Activated CD4-positive, alpha-beta T cell treated with anti-CD3 and anti-CD28 coated beads for 48 hours (primary cell): ENCODE measurements around the gene OR13C5.
"Not testable (repeated sequence)": the region's sequence is repeated elsewhere in the genome, so short reads cannot be mapped to it uniquely, and the experiment has no call there.

ENCODE experiments used
- DNase-seq: peaks from one replicate; pipeline ENCODE4 v3.0.0-alpha.2; 2020

Gene OR13C5, protein sequence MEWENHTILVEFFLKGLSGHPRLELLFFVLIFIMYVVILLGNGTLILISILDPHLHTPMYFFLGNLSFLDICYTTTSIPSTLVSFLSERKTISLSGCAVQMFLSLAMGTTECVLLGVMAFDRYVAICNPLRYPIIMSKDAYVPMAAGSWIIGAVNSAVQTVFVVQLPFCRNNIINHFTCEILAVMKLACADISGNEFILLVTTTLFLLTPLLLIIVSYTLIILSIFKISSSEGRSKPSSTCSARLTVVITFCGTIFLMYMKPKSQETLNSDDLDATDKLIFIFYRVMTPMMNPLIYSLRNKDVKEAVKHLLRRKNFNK

DNA sequence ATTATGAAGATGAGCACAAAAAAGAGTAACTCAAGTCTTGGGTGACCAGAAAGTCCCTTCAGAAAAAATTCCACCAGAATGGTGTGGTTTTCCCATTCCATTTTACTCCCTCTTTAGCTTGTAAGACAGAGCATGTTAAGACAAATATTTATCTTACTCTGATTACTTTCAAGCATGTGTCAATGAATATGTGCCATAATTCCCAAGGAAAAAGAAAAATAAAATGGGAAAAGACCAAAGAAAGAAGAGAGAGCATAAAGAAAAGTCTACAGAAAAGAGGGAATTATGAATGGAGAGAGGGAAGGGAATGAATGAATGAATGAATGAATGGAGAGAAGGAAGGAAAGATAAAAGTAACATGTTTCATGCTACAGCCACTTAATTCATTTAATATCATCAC lies at the start of gene OR13C5:
TSS of gene OR13C5 (minus strand) at position 101 of the 400 bp plus-strand sequence. CDS start at position 101, 0 bp downstream.
- not testable (repeated sequence) for DNase-seq

DNA sequence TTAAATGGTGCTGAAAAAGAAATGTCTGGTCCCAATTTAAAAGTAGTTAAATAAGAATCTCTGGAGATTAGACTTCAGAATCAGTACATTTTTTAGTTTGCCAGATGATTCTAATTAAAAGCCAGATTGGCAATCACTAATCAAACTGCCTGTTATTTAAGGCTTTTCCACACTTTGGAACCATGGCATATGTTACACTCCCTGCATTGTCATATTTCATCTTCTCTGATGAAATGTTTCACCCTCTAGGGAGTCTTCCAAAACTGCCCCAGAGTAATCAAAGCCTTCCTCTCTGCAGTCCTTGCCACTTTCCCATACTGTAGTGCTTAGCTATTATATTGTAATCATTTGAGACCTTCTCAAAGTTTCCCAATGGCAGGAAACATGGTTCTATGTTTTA lies 36.2 kb upstream of the OR13C5 start:
- no peak for DNase-seq

DNA sequence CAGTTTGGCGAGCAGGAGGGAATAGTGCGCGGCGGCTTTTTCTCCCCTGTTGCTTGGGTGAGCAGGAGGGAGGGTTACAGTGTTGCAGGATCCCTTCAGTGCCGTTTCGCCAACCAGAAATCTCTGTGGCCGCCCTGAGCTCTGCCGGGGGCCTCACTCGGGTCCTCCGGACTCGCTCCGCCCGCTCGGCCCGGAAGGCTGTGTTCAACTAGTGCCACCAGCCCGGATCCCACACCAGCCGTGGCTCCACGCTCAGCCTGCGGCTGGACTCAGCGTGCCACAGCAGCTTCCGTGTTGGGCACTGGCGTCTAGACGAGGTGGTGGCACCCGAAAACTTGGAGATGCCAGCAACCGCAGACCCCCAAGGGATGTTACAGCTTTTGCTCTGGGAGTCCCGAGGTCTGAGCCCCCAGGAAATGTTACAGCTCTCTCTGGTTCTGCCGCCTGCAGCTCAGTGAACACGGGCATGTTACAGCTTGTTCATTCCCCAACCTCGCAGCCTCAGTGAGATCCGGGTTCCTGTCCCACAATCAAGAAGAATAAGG lies 34.8 kb upstream of the OR13C5 start:
- DNase-seq = no peak

DNA sequence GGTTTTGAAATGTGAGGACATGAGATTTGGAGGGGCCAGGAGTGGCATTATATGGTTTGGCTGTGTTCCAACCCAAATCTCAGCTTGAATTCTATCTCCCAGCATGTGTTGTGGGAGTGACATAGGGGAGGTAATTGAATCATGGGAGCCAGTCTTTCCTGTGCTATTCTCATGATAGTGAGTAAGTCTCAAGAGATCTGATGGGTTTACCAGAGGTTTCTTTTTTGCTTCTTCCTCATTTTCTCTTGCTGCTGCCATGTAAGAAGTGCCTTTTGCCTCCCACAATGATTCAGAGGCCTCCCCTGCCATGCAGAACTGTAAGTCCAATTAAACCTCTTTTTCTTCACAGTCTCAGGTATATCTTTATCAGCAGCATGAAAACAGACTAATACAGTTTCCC lies 26.8 kb upstream of the OR13C5 start:
- DNase-seq = not testable (repeated sequence)

DNA sequence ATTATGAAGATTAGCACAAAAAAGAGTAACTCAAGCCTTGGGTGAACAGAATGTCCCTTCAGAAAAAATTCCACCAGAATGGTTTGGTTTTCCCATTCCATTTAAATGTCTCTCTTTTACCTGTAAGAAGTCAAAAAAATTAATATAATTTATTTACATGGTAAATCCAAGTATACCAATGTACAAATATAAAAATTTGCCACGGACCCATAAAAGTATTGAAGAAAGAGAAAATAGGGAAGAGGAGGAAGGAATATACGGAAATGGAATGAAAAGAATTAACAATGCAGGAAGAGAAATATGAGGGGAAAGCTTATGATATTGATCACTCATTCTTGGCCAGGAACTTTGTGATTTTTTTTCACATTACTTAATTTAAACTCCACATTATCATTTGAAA lies 18.9 kb upstream of the OR13C5 start, which contains the start of gene OR13C9:
TSS of gene OR13C9 (minus strand) at position 101 of the 400 bp plus-strand sequence. CDS start at position 101, 0 bp downstream.
- DNase-seq = no peak

DNA sequence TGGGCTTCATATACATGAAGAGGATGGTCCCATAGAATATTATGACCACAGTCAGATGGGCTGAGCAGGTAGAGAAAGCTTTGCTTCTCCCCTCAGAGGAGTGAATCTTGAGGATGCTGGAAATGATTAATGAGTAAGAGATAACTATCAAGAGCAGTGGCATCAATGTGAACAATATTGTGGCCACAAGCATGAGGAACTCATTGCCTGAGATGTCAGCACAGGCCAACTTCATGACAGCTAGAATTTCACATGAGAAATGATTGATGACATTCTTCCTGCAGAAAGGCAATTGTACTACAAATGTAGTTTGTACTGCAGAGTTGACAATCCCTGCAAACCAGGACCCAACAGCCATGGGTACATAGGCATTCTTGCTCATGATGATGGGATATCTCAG lies 18.2 kb upstream of the OR13C5 start:
- no peak for DNase-seq

DNA sequence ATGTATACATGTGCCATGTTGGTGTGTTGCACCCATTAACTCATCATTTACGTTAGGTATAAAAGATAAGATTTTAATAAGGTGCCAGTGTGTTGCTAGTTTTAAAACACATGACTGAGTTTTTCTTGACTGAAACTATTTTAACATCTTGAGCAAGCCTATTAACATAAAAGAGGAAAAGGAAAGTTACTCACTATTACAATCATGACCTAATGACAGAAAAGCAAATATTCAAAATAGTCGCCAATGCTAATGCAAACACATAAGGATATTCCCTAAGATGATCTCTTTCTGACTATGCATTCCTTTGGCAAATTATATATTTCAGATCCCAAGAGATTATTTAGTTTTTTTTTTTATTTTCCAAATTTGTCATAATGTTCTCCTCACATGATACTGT lies 12.0 kb upstream of the OR13C5 start:
- no peak for DNase-seq

DNA sequence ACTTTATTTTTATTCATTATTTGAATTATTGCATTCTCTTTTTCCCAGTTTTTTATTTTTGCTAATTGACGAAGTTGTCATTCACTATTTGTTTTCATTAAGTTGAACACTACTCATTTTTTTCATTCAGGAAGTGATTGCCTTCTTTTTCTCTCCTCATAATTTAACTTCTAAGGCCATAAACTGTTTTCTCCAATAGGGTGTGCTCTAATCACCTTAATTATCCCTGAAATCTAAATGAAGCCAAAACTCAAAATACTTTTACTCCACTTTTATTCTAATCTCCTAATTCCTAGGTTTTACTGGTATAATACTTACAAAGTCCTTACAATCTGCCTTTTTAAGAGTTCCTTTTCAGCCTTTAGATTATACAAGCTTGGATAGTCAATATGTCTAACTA lies 9.1 kb upstream of the OR13C5 start:
- DNase-seq = no peak

DNA sequence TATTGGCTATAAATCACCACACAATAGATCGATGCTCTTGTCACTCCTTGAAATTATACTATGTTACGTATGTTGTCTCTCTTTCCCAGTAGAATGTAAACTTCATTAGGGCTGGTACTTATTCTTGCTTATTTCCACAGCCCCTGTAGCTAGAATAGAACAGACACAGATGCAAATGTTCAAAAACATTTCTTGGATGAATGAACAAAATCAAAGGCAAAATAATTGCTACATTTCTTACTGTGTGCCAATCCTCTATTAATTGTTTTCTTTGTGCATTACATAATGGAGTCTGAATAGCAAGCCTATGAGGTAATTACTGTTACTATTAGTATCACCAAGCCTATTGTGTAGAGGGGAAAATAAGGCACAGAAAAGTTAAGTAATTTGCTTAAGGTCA lies 6.9 kb upstream of the OR13C5 start:
- no peak for DNase-seq

DNA sequence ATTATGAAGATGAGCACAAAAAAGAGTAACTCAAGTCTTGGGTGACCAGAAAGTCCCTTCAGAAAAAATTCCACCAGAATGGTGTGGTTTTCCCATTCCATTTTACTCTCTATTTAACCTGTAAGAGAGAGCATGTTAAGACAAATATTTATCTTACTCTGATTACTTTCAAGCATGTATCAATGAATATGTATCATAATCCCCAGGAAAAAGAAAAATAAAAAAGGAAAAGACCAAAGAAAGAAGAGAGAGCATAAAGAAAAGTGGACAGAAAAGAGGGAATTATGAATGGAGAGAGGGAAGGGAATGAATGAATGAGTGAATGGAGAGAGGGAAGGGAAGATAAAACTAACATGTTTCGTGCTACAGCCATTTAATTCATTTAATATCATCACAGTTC lies 6.3 kb upstream of the OR13C5 start, which contains the start of gene OR13C2:
TSS of gene OR13C2 (minus strand) at position 101 of the 400 bp plus-strand sequence. CDS start at position 101, 0 bp downstream.
- not testable (repeated sequence) for DNase-seq

DNA sequence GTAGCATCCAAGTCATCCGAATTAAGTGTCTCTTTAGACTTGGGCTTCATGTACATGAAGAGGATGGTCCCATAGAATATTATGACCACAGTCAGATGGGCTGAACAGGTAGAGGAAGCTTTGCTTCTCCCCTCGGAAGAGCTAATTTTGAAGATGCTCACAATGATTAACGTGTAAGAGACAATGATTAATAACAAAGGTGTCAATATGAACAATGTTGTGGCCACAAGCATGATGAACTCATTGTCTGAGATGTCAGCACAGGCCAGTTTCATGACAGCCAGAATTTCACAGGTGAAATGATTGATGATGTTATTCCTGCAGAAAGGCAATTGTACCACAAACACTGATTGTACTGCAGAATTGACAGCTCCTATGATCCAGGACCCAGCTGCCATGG lies 5.6 kb upstream of the OR13C5 start:
- no peak for DNase-seq

DNA sequence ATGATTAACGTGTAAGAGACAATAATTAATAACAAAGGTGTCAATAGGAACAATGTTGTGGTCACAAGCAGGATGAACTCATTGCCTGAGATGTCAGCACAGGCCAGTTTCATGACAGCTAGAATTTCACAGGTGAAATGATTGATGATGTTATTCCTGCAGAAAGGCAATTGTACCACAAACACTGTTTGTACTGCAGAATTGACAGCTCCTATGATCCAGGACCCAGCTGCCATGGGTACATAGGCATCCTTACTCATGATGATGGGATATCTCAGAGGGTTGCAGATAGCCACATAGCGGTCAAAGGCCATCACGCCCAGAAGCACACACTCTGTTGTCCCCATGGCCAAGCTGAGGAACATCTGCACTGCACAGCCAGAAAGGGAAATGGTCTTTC lies 464 bp downstream of the OR13C5 start:
- DNase-seq = not testable (repeated sequence)

DNA sequence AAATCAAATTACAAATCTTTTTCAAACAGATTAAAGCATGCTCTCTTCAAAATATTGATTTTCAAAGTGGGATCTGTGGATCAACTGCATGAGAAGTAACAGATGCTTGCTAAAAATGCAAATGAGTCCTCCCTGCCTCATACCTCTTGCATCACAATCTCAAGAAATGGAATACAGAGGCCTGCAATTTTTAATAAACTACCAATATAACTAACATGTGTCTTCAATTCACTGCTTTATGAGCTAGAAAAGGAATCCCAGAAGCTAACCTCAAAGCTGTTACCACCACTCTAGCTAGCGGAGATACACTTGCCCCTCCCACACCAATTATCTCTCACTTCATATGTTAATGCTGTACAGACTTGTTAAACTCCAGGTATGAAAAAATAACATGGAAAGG lies 9.6 kb downstream of the OR13C5 start:
- DNase-seq = no peak

DNA sequence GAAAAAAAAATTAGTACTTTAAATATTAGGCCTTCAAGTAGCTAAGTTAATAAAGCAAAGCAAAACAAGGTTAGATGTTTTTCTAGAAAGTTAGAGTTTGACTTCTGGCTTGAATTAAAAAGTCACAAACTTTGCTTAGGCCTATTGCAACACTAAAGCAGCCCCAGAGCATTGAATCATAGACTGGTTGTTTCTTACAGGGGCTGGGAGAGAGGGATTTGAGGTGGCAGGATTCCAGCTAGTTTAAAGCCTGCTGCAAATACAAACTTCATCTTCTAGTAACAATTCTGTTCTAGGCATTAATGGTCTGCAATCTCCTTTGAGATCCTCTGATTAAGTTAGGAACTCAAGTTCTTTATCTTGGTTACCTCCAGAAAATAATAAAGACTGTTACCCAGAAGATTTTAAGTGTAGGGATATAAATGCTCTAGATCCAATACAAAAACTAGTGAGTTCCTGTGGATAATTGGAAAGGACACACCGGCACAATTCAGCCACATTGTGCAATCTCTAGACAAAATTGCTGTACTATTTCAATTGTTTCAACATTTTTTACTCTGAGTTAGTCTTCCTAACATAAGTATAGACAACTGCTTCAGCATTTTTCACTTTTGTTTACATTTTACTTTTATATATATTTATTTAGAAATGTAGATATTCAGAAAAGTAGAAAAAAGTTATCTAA lies 12.6 kb downstream of the OR13C5 start:
- no peak for DNase-seq

DNA sequence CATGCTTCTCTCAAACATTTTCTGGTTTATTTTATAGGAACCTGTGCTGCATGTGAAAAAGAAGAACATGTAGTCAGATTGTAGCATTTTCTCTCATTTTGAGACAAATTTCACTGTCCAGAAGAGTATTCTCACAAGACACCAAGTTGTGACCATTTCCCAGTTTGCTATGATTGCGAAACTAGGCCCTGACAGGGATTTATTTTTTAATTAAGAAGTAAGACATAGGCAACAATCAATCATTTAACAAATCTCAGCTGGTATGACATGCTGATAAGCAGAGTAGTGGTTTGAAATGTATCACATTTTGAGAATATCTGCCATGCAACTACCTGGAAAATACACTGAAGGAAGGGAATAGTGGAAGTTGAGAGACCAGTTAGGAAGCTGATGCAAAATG lies 18.7 kb downstream of the OR13C5 start:
- no peak for DNase-seq

DNA sequence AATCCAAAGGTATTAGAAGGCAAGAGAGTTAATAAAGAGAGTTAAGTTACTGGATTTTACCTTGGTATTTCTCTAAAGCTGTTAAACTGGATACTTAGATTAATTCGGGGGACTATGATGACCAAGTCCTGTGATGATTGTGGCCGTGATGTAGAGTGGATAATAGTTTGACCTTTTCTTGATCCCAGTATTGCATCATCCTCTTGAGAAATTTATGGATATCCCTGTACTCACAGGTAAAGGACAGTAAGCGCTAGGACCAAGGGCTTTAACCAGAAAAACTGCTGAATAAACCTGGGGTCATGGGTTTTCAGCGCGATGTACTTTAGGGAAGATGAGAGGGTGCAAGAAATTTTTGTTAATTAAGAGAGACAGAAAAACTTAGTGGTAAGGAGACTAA lies 21.9 kb downstream of the OR13C5 start:
- DNase-seq = no peak

DNA sequence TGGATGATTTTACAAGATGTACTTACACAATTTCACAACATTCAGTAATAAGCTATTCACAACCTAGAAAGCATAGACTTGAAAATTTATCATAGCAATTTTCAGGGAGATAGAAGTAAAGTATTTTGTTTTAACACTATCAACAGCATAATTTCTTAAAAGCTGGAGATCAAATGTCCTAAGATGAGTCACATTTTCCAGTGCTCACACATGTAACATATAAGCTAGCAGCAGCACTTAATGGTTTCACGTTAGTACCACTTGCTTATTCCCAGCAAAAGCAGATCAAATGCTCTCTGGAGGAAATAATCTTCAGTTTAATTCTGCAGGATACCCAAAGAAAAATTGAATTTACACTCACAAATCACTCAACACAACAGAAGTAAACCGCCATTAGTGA lies 23.8 kb downstream of the OR13C5 start:
- no peak for DNase-seq

DNA sequence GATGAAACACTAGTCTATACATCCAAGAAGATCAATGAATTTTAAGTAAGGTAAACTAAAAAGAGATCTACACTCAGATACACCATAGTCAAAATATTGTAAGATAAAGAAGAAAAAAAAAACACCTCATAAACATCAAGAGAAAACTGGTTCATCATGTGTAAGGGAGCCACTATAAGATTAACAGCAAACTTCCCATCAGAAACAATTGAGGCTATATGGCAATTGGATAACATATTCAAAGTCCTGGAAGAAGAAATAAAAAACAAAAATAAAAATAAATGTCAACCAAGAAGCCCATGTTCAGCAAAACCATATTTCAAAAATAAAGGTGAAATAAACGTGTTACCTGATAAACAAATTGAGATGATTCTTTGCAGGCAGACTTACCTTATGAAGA lies 26.6 kb downstream of the OR13C5 start:
- no peak for DNase-seq

DNA sequence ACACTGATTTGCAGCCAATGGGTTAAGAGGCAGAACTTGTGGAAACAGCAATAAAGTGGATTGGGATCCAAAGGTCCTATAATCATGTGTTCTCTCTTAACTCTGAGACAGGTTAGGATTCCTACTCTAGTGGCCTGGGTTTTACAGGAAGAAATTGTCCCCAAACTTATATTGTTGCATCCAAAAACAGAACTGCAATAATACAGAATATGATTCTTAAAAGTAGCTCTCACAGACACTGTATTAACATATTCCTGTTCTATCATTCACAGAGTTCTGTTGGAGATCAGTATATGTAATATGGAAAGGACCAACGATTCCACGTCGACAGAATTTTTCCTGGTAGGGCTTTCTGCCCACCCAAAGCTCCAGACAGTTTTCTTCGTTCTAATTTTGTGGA lies 30.3 kb downstream of the OR13C5 start, which contains the start of gene OR13C8:
TSS of gene OR13C8 (plus strand) at position 301 of the 400 bp plus-strand sequence. CDS start at position 301, 0 bp downstream.
- DNase-seq = no peak

DNA sequence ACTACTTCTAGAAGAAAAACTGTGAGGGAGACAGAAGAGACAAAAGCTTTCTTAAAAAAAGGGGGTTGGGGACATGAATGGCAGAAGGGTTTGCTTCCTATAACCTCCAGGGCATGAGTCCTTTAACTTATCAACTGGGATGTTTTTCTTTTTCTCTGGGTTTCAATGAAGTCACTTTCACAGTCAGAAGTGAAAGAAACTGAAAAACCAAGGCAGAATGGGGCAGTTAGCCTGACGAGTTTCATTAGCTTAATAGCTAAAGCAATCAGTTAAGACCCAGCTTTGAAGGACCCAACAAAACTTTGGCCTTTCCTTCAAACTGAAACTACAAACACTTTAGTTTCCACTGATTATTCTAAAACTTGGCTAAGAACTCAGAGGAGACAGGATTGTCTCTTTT lies 34.9 kb downstream of the OR13C5 start:
- DNase-seq = no peak

DNA sequence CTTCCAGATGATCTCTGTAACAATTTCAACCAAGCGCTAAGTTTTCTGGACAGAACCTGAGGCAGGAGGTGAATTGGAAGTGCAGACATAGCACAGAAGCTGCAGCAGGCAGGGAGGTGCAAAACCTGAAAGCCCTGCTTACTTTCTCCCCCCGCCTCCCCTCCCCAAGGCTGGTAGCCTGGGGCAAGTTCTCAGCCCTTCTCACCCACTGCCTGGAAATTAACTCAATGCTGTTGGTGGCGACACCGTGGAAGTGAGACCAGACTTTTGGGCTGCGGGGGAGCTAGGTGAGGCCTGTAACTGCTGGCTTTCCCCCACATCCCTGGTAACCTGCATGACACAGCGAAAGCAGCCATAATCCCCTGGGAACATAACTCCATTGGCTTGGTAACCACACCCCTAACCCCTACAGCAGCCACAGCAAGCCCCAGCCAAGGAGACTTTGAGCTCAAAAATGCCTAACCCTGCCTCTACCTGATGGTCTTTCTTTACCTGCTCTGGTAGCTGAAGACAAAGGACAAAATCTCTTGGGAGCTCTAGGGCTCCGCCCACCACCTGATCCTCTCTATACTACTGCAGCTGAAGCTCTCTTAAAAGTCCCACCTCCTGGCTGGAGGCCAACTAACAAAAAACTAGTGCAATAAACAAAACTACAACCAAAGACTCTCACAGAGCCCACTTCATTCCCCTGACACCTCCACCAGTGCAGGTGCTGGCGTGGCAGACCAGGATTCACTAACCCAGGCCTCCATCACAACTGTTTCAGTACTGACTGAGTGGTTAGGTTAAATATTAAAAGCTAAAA lies 42.2 kb downstream of the OR13C5 start:
- no peak for DNase-seq

DNA sequence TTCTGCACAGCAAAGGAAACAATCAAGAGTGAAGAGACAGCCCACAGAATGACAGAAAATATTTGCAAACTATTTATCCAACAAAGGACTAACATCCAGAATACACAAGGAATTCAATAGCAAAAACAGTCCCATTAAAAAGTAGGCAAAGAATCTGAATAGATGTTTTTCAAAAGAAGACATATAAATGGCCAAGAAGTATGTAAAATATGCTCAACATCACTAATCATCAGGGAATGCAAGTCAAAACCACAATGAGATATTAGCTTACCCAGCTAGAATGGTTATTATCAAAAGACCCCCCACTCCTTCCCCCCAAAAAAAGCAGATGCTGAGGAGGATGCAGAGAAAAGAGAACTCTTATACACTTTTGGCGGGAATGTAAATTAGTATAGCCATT lies 43.7 kb downstream of the OR13C5 start:
- DNase-seq = no peak

DNA sequence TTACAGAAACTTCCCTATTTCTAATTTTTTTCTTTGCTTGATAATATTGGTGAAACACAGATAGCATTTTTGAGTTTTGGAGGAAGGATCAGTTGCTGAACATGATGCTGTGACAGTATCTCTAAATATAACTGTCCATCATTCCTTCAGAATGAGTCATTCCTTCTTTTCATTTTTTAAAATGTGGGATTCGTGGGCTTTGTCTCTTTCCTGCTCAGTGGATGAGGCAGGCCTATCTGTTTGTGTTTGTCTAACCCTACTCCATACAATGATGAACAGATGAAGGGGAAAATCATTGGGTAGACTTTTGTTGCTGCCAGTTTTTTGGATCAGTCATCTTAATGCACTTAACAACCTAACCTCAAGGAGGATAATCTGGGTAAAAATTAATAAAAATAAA lies 46.0 kb downstream of the OR13C5 start:
- no peak for DNase-seq
